GM18511 (cell line): ENCODE results near the gene GLT1D1.

ENCODE experiments used
- ATAC-seq: cut with Tn5 transposase; IDR thresholded peaks from one replicate; pipeline ENCODE4 v1.9.1; 2021; ENCODE audit warnings: mild to moderate bottlenecking, moderate library complexity; ENCODE audit not compliant: unreplicated experiment

GLT1D1 gene

DNA sequence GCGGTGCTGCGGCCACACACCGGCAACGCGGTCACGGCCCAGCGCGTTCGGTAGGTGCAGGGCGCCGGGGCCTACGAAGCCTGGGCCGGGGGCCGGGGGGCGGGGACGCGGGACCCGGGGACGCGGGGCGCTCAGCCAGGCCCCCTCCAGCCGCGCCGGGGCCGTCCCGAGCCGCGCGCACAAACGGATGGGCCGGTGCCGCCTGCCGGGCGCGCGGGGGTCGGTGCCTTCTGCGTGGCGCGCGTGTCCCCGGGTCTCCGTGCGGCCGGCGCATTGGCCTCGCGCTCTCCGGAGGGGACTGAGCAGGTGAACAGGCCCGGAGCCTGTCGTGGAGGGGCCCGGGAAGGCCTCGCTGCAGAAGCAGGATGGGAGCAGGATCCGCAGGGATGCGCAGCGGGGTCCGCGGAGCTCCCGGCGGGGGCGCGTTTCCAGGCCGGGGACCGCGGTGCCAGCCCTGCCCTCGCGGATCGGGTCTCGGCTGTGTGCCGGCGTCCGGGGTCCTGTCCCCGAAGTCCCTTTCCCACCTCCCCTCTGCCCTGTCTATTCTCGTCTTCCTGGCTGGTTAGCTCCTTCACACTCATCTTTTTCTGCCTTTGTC, 421 bp downstream of the GLT1D1 start:
- peak; percentile 57 for ATAC-seq

- no peak for ATAC-seq
Measured at GRCh38 chr12:128856035-128856790, 2.9 kb downstream of the GLT1D1 start.

DNA sequence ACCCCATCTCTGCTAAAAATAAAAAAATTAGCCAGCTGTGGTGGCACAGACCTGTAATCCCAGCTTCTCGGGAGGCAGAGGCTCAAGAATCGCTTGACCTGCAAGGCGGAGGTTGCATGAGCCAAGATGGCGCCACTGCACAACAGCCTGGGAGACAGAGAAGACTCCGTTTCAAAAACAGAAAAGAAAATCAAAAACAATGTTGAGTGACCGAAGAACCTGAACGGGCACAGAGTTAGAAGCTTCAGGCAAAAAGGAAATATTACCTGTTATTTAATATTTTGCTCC, 3.5 kb downstream of the GLT1D1 start:
- ATAC-seq, result no peak

DNA sequence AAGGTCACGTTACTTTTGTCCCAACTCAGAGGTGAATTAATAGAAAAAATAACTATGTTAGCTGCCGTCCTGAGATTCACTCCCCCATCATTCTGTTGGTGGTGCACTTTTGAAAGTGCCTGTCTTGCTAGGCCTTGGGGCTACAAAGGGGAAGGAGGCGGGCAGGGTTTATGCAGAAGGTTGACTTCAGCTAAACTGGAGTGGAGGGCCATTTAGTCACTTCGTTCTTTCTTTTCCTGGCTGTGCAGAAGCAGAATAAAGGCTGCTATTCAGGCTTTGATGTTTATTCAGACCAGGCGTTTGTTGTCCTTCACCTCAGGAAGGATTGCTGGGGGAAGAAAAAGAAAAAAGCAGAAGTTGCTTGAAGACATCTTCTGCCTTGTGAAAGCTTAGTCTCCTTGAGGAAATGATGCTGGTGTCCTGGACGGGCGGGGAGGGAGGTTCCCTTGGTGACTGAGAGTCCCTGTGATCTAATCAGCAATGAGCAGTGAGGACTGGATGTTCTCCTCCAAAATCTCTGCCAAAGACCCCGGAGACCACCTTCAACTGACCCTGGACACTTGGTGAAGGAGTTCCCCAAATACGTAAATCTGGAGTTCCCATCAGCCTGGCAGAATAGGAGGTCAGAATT, 4.0 kb downstream of the GLT1D1 start:
- ATAC-seq, result no peak

DNA sequence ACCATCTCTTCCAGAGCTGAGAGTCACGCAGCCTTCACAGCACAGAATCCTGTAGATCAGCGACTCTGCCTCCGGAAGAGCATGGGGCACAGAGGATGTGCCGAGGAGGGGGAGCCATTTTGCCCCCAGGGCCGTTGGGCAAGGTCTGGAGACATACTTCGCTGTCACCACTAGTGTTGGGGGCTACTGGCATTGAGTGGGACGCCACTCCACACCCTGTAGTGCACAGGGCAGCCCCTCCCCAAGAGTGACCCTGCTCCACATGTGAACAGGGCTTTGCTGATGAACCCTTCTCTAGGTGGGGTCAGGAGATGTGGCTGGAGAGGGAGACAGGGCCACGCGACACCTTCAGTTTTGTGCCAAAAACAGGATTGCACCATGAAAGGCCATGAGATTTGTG, 6.0 kb downstream of the GLT1D1 start:
- no peak for ATAC-seq

DNA sequence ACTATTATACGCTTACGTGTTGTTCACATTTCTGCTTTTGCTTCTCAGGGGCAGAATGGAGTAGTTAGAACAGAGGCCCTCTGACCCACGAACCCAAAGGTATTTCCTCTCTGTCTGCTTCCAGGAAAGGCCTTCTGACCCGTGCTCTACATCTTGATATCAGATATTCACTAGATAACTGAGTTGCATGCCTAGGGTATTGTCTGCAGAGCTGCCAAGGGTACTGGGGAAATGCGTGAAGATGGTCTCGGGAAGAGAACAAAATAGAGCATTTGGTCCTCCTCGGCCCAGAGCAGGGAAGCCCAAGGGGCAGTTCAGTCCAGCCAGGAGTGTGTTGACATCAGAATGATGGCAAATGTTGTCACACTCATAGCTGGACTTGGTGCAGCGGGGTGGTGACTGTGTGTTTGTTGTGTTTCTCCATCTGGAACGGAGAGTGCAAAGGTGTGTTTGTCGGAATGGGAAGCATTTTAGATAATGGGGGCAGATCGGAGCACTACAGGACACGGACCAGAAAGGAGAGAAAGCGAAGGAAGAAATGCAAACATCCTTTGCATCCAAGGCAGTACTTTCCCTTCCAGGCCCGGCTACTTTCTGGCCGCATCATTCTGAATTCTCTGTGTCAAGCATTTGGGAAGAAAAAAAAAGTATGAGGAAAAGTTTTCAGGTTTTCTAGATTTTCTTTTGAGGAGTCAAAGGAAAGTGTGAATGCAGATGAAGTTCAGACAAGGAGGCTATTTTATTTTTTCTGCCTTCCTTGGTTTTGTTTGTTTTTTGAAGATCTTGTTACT, 8.1 kb downstream of the GLT1D1 start:
- no peak for ATAC-seq

DNA sequence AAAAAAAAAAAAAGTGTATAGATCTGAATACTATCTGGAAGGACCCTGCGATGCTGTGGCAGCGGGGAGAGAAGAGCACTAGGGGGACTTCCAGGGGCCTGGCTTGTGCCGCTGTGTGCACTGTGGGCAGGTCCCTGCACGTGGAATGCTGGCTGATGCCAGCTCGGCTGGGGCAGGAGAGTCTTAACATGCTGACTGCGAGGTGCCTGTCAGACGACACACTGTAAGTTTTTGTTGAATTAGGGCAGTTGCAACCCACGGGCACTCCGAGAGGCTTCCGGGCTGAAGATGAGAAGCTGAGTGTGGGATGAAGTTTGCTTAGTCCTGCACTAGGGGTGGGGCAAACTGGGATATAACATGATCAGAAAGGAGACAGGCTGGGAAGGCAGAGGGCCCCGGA, 10.7 kb downstream of the GLT1D1 start:
- ATAC-seq, result no peak

DNA sequence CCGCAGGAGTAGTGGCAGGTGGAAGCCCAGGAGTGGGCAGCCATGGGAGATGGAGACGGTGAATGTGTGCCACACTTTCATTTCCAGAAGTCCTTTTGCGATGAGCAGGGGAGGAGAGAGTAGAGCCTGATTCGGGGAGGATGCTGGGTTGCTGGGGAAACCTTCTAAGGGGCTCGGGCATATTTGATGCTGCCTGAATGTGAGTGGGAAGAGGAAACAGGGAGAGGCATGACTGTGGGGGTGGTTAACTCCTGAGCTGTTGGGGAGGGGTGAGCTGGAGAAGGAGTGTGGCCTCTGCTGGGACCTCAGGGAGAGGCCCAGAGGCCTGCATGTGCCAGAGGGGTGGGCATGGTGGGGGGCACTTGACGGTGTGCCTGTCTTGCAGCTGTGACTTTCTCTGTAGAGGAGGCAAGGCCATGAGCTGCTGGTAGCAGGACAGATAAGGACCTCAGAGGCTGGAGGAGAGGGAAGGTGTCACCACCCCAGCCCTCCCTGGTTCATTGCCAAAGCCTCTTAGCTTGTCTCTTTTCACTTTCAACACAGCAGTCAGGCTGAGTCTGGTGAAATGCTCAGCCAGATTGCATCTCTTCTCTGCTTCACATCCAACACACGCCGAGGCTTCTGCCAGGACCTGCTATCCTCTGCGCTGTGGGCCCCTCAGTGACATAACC, 11.4 kb downstream of the GLT1D1 start:
- peak; percentile 54 for ATAC-seq

GRCh38 chr12:128867466-128867865, 14.2 kb downstream of the GLT1D1 start:
- no peak for ATAC-seq

- no peak for ATAC-seq
Measured at GRCh38 chr12:128871516-128871892, 18.2 kb downstream of the GLT1D1 start.

DNA sequence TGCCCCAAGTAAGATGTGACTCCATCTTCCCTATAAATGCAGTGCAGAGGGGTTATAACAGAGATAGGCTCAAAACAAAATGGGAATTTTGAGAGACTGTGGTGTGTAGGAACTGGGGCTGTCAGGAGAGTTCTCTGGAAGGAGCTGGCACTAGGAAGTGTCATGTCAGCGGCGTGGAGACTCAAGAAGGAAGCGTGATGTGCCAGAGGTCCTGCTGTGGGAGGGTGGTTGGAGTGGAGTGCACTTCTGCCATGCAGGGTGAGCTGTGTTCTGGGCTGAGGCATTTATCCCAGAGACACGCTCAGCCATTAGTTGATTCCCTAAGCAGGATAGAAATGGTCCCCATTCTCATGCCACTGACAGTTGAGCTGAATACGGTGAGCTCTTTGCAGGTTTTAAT, 19.0 kb downstream of the GLT1D1 start:
- ATAC-seq, result no peak

DNA sequence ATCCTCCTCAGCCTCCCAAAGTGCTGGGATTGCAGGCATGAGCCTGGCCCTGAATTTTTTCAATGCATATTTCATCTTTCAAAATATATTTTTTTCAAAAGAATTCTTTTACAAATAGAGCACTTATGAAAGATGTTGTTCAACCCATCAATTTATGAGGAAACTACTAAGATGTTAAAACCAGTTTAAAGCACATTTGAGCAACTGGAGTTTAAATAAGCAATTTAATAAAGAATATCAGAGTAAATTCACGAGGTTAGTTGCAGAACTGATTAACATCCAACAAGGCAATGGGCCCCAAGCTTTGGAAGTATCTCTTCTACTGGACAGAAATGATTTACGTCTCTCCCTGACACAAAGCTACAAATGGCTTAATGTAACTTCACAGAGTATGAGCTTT, 23.3 kb downstream of the GLT1D1 start:
- no peak for ATAC-seq

DNA sequence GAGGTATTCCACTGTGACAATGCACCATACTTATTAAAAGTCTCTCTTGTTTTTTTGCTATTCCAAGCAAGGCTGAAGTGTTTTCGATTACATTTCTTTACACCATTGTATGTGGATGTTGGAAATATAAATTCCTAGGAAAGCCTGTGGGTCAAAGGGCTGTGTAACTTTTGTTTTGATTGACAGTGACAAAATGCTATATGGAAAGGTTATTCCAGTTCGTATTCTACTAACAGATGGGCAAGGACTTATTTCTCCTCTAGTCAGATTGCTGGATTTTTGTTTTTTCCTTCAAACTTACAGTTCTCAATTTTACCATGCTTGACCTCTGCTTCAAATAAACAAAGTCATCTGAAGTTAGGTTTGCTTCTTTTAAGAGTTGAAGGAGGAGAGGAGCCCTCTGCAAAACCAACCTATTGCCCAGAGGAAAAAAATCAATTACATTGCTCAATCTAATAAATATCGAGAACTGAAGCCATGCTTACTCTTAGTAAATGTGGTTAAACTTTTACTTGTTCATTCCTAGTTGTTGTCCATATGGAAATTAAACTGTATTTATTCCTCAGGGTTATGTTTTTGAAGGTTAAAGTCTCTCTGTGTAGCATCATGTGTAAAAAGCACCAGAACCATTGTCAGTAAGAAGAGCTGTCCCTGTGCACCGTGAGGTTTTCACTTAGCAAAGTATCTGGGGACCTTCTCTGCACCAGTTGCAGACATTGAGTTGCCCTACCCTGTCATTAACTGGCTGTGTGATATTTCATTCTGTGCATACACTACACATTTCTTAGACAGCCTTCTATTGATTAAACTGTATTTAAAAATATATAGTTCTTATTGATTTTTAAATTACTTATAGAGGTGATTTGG, 26.9 kb downstream of the GLT1D1 start:
- no peak for ATAC-seq

DNA sequence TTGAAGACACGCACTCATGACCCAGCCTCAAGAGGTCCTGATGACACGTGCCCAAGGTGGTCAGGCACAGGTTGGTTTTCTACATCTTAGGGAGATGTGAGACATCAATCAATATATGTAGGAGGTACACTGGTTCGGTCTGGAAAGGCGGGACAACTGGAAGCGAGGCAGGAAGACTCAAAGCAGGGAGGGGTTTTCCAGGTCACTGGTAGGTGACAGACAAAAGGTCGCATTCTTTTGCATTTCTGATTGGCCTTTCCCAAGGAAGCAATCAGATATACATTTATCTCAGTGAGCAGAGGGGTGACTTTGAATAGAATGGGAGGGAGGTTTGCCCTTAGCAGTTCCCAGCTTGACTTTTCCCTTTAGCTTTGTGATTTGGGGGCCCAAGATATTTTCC, 38.6 kb downstream of the GLT1D1 start:
- ATAC-seq, result no peak

DNA sequence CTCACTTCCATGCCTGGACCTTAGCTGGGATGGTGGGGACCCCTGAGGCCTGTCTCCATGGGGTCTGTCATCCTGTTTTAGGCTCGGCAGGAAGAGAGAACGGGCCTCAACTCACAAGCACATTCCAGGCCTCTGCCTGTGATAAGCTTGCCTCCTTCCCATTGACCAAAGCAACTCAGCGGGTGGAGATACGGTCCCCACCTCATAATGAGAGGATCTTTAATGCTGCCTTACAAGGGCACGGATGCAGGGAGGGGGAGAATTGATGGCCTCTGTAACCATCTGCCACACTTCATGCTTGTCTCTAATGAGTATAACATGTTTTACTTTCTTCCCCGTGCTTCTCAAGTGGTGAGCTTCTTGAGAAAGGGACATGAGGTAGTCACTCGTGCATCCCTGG, 50.0 kb downstream of the GLT1D1 start:
- no peak for ATAC-seq

GRCh38 chr12:128905003-128905544, 51.8 kb downstream of the GLT1D1 start:
- ATAC-seq, result no peak

GRCh38 chr12:128906485-128907137, 53.3 kb downstream of the GLT1D1 start:
- ATAC-seq, result no peak

DNA sequence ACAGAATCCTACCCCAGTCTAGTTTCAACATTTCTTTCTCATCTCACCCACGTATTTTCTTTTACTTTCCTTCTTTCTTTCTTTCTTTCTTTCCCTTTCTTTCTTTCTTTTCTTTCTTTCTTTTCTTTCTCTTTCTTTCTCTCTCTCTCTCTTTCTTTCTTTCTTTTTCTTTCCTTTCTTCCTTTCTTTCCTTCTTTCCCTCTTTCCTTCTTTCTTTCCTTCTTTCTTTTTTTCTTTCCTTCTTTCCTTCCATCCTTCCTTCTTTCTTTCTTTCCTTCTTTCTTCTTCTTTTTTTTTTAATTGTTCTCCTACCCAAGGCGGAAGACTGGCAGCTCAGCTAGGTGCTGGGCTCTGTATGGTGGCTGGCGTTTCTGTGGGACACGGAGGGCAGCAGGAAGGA, 55.0 kb downstream of the GLT1D1 start:
- ATAC-seq, result no peak

DNA sequence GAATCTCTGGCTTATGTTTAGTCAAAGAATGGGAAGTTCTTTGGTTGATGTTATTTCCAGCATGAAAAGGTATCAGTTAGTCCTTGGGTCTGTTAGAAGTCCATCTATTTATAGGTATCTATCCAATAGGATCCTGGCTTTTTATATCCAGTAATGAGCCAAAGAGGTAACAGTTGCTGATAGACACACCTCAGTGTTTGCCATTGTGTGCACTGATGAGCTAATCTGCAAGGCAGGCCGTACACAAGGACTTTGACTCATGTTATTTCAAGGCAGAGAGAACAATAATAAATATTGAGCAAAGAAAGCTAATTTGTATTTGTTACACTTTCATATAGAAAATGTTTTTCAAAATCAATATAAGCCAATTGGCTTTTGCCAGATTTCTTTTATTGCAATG, 56.4 kb downstream of the GLT1D1 start:
- no peak for ATAC-seq

DNA sequence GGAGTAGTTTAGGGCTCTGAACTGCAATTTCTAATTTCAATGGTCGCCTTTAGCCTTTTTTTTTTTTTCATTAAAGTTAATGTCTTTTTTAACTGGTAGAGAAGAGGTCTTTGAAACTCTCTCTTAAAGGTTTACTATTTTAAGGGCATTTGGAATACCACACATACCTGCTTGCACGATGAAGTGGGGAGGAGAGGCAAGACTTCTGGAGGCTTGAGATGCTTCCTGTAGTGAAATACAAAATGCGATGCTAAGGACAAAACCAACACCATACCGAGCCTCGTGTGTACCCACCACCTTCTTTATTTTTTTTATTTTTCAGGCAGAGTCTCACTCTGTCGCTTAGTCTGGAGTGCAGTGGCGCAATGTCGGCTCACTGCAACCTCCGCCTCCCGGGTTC, 57.4 kb downstream of the GLT1D1 start:
- no peak for ATAC-seq
